Renal cortex interstitium (tissue), 11 donors: ENCODE results near the gene NR3C2. TPM values are rescaled to one million over a fixed set of nuclear protein-coding genes. Genes with fewer than 3 reads are reported as not detected.
"Not testable (repeated sequence)": the region's sequence is repeated elsewhere in the genome, so short reads cannot be mapped to it uniquely, and the experiment has no call there.

ENCODE experiments used
- DNase-seq, 11 donors: peaks; one replicate each; pipeline ENCODE4 v3.0.0-alpha.2; 2013; ENCODE audit warnings: low read depth in 9 of 11, low spot score in 4 of 11; ENCODE audit errors: extremely low read depth in 1 of 11
- polyA plus RNA-seq, 3 donors: library from polyadenylated mRNA; unstranded; fragments of 120-200 nt; gene quantifications; one replicate each; pipeline ENCODE4 v1.2.1, GENCODE V29; 2013; ENCODE audit not compliant: insufficient read length in 3 of 3

NR3C2 gene
- polyA plus RNA-seq, 3 donors, result 14.4 to 16.2 (median 15.8) TPM

DNA sequence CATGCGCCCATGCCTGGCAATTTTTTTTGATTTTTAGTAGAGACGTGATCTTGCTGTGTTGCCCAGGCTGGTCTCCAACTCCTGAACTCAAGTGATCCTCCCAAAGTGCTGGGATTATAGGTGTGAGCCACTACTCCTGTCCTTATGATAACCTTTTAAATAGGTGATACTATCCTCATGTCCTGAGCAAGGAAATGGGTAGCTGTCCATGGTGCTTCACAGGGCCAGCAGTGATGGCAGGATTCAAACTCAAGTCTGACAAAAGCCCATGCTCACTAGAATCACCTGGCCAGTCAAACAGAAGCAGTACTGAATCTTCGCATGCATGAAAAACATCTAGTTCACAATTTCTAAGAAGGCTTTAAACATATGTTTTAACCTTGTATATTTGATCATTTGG lies 235.1 kb downstream of the NR3C2 start:
- DNase-seq, result no peak

DNA sequence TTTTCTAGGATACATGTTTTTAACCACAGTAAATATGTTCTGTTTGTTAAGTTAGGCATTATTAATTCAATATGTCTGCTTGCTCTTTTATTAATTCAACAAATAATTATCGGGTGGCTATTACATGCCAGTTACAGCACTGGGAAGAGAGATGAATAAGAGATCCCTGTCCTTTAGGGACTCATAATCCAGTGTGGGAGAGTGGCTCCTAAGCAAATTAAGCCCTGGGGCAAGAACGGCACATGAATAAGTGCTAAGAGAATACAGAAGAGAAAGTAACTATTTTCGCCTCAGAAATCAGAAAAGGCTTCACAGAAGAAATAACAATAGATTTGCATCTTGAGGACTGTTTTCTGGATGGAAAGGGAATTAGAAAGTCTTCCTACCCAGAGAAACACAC lies 236.7 kb downstream of the NR3C2 start:
- DNase-seq, result no peak

- DNase-seq, result no peak
Observed at GRCh38 chr4:148204892-148205291, 237.3 kb downstream of the NR3C2 start.

- no peak for DNase-seq
Observed at GRCh38 chr4:148204171-148204570, 238.0 kb downstream of the NR3C2 start.

DNA sequence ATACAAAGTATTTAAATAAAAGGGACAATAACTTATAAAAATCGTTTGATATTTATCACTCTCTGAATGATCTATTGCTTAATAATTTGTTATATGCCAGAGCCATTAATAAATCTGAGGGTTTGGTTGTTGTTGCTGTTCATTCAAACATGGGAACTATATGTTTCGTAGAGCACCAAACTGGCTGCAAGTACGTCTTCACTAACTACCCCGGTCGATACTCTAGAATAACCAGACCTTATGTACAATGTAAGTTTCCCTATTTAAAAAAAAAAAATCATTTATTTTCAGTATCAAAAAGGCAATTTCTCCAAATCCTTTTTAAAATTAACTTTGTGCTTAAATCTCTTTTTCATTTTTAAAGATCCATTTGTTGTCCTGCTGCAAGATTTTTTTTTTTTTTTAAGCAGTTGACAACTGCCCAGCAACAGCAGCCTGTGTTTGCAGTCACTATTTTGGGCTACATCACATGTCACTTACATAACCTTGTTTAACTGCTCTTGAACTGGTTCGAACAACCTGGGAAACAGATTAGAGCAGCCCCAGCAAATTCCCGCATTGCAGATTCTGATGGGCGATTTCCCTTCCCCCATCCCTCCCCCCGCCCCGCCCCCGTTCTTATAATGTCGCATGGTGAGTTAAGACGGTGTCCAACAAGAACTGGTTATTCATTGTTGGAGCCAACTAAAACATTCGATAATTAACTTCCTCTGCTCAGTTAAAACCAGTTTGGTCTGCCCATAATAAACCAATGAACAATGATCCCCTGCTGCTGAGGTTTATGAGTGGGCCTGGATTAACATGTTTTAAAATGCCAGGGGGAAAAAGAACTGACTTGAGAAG lies 238.9 kb downstream of the NR3C2 start:
- peak in 10 of 11 donors; percentile 40 to 87 (median 56) for DNase-seq

DNA sequence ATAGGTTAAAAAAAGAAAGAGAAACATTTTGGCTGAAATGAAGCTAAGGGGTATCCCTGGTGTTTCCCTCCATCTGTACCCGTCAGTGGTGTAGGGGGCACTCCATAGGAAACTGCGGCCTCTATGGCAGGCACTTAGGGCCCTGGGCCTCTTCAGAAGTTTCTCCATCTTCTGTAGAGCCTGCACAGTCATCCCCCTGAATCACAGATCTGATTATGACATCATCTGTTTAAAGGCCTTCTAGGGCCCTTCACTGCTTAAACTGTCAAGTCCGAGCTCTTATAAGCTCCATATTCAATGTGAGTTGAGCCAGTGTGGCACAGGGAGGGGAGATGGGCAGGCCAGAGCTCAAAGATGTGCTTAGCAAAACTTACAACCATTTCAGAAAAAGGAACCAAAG lies 241.3 kb downstream of the NR3C2 start:
- no peak for DNase-seq

DNA sequence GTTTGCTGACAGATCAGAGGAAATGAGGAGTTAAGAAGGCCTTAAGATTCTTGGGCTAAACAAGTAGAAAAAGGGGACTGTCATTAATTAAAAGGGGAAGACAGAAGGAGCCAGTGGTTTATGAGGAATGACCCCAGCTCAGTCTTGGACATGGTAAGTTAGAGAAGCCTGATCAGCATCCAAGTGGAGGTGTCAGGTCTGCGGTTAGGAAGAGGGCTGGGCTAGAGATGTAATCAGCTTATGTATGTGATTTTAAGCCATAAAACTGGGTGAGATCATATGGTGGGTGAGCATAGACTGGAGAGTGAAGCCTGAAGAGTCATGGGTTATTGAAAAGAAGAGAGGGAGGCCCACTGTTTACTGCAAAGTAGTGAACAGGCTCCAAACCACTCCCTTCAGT lies 246.1 kb downstream of the NR3C2 start:
- DNase-seq, result no peak

GRCh38 chr4:148192526-148192925 lies 249.7 kb downstream of the NR3C2 start:
- DNase-seq, result no peak

- not testable (repeated sequence) for DNase-seq
Observed at GRCh38 chr4:148187454-148188222, 254.6 kb downstream of the NR3C2 start.

- no peak for DNase-seq
Observed at GRCh38 chr4:148184922-148185321, 257.3 kb downstream of the NR3C2 start.

DNA sequence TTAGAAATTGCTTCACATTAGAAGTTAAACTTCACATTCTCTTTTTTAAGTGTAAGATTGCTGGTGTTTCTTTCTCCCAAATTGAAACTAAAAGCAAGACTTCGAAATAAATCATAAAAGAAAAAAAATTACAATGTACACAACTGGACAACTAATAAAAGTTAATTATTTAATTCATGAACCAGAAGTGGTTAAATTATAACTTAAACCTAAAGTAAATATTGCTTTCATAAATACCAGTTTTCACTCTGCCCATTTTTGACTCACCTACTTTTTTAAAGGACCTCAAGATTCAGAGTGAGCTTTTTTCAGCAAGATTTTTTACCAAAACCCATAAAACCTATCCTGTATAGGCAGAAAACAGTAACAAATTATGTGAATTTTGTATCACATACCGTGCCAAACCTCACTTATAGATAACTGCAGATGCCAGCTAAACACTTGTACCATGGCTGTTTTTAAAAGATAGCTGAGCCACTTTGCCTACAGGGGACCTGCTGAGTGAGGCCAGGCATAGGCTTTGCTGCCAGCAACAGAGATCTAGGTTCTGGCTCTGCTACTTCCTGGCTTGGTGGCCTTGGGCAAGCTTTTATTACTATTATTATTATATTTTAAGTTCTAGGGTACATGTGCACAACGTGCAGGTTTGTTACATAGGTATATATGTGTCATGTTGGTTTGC lies 259.8 kb downstream of the NR3C2 start:
- no peak for DNase-seq

DNA sequence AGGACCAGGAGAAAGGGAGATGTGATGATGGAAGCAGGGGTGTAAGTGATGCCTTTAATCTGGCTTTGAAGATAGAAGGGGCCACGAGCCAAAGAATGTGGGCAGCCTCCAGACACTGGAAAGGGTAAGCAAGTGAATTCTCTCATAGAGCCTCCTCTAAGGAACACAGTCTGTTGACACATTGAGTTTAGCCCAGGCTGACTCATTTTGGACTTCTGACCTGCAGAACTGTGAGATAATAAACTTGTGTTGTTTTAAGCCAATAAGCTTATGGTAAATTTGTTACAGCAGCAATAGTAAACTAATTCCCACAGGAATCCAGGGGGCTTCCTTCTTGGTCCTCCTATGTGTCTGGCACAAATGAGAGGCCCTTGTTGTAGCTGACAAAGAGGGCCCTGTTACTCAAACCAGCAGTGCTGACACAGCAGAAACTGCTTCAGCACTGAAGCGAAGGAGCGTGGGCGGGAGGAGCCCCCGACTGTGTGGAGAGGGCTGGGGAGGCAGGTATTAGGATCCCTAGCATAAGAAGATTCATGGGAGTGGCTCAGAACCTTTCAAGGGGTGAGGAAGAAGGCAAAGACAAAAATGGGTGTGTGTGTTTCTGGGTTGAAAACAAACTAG lies 268.7 kb downstream of the NR3C2 start:
- no peak for DNase-seq

- no peak for DNase-seq
Observed at GRCh38 chr4:148171596-148171995, 270.6 kb downstream of the NR3C2 start.

GRCh38 chr4:148170408-148171365 lies 271.5 kb downstream of the NR3C2 start:
- DNase-seq, result no peak

- no peak for DNase-seq
Observed at GRCh38 chr4:148166132-148166591, 276.1 kb downstream of the NR3C2 start.

- peak in 7 of 11 donors; percentile 19 to 58 (median 46) for DNase-seq
Observed at GRCh38 chr4:148164557-148164956, 277.7 kb downstream of the NR3C2 start.

GRCh38 chr4:148162991-148163390 lies 279.2 kb downstream of the NR3C2 start:
- DNase-seq, result no peak

- no peak for DNase-seq
Observed at GRCh38 chr4:148162519-148162918, 279.7 kb downstream of the NR3C2 start.
